GM12864 (cell line): ENCODE data around the gene ASPRV1.

Experiments used
- DNase-seq: peaks from one replicate; pipeline ENCODE4 v3.0.0-alpha.2; 2011; ENCODE audit warnings: low read depth
- H3K4me3 ChIP-seq: 2 replicates; pipeline ENCODE4 v1.5.1; 2011; ENCODE audit warnings: mild to moderate bottlenecking, low read depth, low read length, control low read depth
- CTCF ChIP-seq: IDR thresholded peaks from 2 replicates; pipeline ENCODE4 v1.5.1; 2011; ENCODE audit warnings: low read depth, mild to moderate bottlenecking, moderate library complexity, low read length, control low read depth, inconsistent platforms; ENCODE audit errors: missing control alignments

ASPRV1 gene

DNA sequence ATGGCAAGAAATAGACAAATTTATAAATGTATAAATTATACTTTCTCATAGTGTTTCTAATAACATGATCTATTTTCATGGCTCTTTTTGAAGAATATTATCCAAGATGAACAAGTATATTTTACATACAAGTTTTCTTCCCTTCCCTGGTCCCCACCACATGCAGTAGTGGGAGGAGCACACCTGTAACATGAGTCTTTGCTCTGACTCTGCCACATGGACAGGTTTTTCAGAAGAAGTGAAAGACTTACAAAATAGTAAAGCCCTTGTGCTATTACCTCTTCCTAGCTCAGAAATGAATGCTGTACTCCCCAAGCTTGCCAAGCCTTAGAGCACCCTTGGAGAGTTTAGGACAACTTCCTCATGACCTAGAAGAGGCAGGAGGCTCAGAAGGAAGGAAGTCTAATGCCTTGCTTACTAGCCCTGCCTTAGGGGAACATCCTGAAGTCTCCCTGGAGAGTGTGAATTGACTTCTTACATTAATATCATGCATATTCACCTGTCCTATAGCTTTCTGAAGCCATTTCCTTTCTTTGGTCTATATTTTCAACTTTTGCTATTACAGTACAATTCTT is 28.1 kb downstream of the ASPRV1 start:
- DNase-seq: no peak
- no peak for TF ChIP-seq CTCF
- H3K4me3 ChIP-seq: no peak overlapping the region

DNA sequence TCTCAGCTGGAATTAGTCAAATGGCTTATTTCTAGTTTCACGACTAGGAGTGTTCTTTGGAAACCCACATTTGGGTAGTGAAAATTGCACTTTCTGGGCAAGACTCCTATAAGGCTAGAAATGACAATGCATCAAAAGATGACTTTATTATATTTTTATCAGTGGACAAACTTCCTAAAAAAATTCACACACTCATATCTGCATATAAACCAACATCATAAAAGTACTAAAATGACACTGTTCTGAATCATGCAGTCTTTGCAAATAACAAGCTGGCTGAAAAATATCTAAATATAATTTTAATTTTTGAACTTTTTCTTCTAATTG is 28.9 kb downstream of the ASPRV1 start:
- no peak overlapping the region for H3K4me3 ChIP-seq
- no peak for TF ChIP-seq CTCF
- no peak for DNase-seq

DNA sequence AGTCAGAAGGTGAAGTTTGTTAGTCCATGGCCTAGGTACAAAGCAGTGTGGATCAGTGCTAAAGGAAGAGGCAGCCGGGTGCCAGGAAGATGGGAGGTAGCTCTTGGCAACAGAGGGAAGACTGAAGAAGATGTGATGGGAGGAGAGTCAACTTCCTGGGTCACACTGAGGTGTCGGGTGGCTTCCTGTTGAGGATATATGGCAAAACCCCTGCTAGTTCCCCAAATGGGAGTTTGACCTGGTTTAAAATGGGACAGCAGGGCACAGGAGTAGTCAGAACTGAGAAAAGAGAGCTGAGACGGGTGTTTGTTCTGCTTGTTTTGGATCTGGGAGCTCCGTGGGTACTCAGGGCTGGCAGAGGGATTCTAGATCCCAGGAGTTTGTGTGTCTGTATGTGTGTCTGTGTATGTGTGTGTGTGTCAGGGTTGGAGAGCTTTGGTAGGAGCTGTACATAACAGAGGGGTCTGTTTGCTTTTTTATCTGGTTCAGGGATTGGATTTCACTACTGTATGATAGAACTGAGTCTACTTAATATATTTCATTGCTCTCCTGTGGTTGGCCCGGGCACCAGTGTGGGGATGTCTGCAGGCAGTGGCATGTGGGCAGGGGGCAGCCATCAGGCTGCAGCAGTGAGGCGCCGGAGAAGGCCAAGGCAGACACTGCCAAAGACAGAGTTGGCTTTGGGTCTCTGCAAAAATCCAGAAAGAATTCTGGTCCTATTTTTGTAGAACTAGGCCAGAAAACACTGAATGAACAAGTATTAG is 29.4 kb downstream of the ASPRV1 start:
- H3K4me3 ChIP-seq: no peak overlapping the region
- DNase-seq: no peak
- TF ChIP-seq CTCF: no peak

DNA sequence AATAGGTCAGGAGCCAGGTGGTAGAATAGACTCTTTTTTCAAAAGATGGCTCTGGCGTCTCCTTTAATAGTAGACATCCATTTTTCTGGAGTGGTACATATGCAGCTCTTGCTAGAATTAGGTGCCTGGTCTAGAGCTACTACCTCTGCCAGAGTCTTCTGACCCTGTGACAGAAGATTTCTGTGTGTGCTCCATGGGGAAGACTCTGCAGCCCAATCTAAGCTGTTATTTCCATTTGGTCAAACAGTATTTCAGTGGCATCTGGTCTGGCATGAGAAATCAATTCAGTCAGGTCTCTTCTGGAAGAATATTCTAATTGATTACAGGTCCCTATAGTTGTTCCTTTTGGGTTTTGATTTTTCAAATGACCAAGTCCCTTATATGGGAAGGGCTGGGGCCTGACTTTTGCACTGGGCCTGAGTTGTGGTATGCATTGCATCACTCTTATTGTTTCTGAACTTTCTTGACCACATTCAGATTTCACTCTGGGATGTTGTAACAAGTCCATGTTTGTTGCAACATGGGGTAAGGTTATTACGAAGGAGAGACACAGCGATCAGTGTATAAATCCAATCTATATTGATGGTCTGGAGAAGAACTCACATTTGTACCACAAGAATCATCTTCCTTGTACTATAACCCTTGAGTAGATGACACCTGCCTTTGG is 34.4 kb downstream of the ASPRV1 start:
- no peak for TF ChIP-seq CTCF
- no peak overlapping the region for H3K4me3 ChIP-seq
- DNase-seq: no peak

- no peak for TF ChIP-seq CTCF
- no peak for DNase-seq
- H3K4me3 ChIP-seq: no peak overlapping the region
These were observed 38.3 kb downstream of the ASPRV1 start for GRCh38 chr2:69923116-69923515.

DNA sequence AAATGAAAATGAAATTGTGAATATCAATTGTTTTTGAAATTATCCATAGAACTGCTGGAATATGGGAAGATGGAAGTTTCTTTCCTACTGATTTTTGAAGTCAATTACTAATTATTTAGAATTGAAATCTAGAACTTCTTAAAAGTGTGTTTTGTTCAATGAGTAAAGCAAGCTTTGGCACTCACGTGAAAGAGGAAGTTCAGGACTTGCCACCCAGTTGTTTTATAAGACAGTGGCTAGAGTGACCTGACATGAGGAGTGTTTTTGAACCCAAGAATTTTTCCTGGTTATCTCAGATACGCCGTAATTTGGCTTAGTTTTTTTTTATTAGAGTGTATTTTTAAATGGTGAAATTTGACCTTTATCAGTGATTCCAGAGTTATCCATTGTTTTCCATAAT is 43.0 kb downstream of the ASPRV1 start:
- H3K4me3 ChIP-seq: no peak overlapping the region
- no peak for DNase-seq
- no peak for TF ChIP-seq CTCF
